ENCODE measurements around the gene XDH.
A peak's percentile ranks its signal among the peaks of the same experiment; 100 is the strongest.

XDH gene

GRCh38 chr2:31384771-31385276, 29.7 kb downstream of the XDH start:
- Histone ChIP-seq H3K36me3 (ENCODE audit: control insufficient read depth, insufficient read depth, low read length) (no peaks in the 10 kb centered on the region), H3K9me3 (ENCODE audit: control insufficient read depth, insufficient read depth, low read length) (no peaks in the 10 kb centered on the region), H3K4me1 (ENCODE audit: control insufficient read depth, insufficient read depth, low read length) (peaks cover 9% of the 10 kb centered on the region), H3K27me3 (ENCODE audit: control insufficient read depth, insufficient read depth, low read length) (no peaks in the 10 kb centered on the region), H3K27ac (ENCODE audit: low read length) (no peak overlapping the region), H3K4me3 (ENCODE audit: low read length) (no peak overlapping the region)
- no CpG with 5 or more reads among the region's 3 CpGs for WGBS (ENCODE audit: insufficient coverage, insufficient read length)
- DNase-seq (ENCODE audit: low read depth, low spot score): no peak

GRCh38 chr2:31384351-31384750, 30.2 kb downstream of the XDH start:
- no CpG with 5 or more reads among the region's 3 CpGs for WGBS (ENCODE audit: insufficient coverage, insufficient read length)
- Histone ChIP-seq H3K27ac (ENCODE audit: low read length) (no peak overlapping the region), H3K27me3 (ENCODE audit: control insufficient read depth, insufficient read depth, low read length) (no peaks in the 10 kb centered on the region), H3K4me3 (ENCODE audit: low read length) (no peak overlapping the region), H3K36me3 (ENCODE audit: control insufficient read depth, insufficient read depth, low read length) (no peaks in the 10 kb centered on the region), H3K4me1 (ENCODE audit: control insufficient read depth, insufficient read depth, low read length) (peaks cover 9% of the 10 kb centered on the region), H3K9me3 (ENCODE audit: control insufficient read depth, insufficient read depth, low read length) (no peaks in the 10 kb centered on the region)
- no peak for DNase-seq (ENCODE audit: low read depth, low spot score)

DNA sequence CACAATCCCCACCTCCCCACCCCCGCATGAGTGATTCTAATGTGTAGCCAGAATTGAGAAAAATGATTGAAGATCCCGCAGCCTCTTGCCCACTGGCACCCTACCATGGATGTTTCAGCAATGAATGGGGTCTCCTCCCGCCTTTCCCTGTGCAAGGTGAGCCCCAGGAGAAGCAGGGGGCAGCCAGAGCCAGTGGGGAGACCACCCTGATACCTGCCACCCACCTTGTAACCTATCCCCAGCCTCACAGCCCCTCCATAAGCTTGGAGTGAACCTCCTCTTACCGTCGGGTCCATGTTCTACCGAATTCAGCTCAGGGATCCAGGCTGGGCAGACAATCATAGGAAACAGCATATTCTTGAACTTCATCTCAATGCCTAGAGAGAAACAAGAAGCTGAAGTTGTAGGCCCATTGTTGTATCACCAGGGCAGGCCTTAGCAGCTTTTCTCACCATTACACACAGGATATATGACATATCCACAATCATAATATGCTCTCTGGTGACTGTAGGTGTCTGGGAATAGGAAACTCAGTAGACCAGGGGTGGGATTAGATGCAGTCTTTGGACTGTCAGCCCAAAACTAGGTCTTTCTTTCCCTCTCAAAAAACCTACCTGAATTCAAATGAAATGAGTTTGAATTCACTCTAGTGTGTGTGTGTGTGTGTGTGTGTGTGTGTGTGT, 30.9 kb downstream of the XDH start:
- WGBS (ENCODE audit: insufficient coverage, insufficient read length): no CpG with 5 or more reads among the region's 6 CpGs
- Histone ChIP-seq H3K4me3 (ENCODE audit: low read length) (no peak overlapping the region), H3K4me1 (ENCODE audit: control insufficient read depth, insufficient read depth, low read length) (peaks cover 9% of the 10 kb centered on the region), H3K36me3 (ENCODE audit: control insufficient read depth, insufficient read depth, low read length) (no peaks in the 10 kb centered on the region), H3K27me3 (ENCODE audit: control insufficient read depth, insufficient read depth, low read length) (no peaks in the 10 kb centered on the region), H3K27ac (ENCODE audit: low read length) (no peak overlapping the region), H3K9me3 (ENCODE audit: control insufficient read depth, insufficient read depth, low read length) (no peaks in the 10 kb centered on the region)
- DNase-seq (ENCODE audit: low read depth, low spot score): no peak

- H3K27me3 ChIP-seq (ENCODE audit: control insufficient read depth, insufficient read depth, low read length): no peaks in the 10 kb centered on the region
- no peak overlapping the region for H3K27ac ChIP-seq (ENCODE audit: low read length)
- WGBS (ENCODE audit: insufficient coverage, insufficient read length): no CpG with 5 or more reads among the region's 8 CpGs
- H3K4me3 ChIP-seq (ENCODE audit: low read length): no peak overlapping the region
- peak; percentile 27 for DNase-seq (ENCODE audit: low read depth, low spot score)
- H3K4me1 ChIP-seq (ENCODE audit: control insufficient read depth, insufficient read depth, low read length): peaks cover 9% of the 10 kb centered on the region
- no peaks in the 10 kb centered on the region for H3K9me3 ChIP-seq (ENCODE audit: control insufficient read depth, insufficient read depth, low read length)
- no peaks in the 10 kb centered on the region for H3K36me3 ChIP-seq (ENCODE audit: control insufficient read depth, insufficient read depth, low read length)
Measured at GRCh38 chr2:31382452-31383120, 32.0 kb downstream of the XDH start.

DNA sequence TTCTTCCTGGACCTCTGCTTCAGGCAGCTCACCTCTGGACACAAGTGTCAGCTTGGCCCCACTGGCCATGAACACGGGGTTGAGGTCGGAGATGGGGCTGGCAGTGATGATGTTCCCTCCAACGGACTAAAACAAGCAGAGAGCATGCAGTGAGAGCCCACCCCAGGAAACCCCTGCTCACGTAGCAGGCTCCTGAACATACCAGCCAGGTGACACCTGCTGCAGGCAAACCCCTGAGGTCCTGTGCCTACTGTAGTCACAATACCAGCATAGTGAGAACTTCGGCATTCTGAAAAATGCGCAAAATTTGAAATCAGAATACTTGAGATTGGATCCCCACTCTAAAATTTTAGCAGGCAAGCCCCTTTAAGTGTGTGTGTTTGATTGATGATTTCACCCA, 32.9 kb downstream of the XDH start:
- Histone ChIP-seq H3K4me1 (ENCODE audit: control insufficient read depth, insufficient read depth, low read length) (peaks cover 9% of the 10 kb centered on the region), H3K4me3 (ENCODE audit: low read length) (no peak overlapping the region), H3K27me3 (ENCODE audit: control insufficient read depth, insufficient read depth, low read length) (no peaks in the 10 kb centered on the region), H3K36me3 (ENCODE audit: control insufficient read depth, insufficient read depth, low read length) (no peaks in the 10 kb centered on the region), H3K27ac (ENCODE audit: low read length) (no peak overlapping the region), H3K9me3 (ENCODE audit: control insufficient read depth, insufficient read depth, low read length) (no peaks in the 10 kb centered on the region)
- DNase-seq (ENCODE audit: low read depth, low spot score): no peak
- WGBS (ENCODE audit: insufficient coverage, insufficient read length): no CpG with 5 or more reads among the region's 6 CpGs

GRCh38 chr2:31380243-31380642, 34.3 kb downstream of the XDH start:
- no CpG with 5 or more reads among the region's 3 CpGs for WGBS (ENCODE audit: insufficient coverage, insufficient read length)
- Histone ChIP-seq H3K27me3 (ENCODE audit: control insufficient read depth, insufficient read depth, low read length) (no peaks in the 10 kb centered on the region), H3K9me3 (ENCODE audit: control insufficient read depth, insufficient read depth, low read length) (no peaks in the 10 kb centered on the region), H3K27ac (ENCODE audit: low read length) (no peak overlapping the region), H3K4me3 (ENCODE audit: low read length) (no peak overlapping the region), H3K4me1 (ENCODE audit: control insufficient read depth, insufficient read depth, low read length) (peaks cover 9% of the 10 kb centered on the region), H3K36me3 (ENCODE audit: control insufficient read depth, insufficient read depth, low read length) (no peaks in the 10 kb centered on the region)
- DNase-seq (ENCODE audit: low read depth, low spot score): no peak

- no peak overlapping the region for H3K27ac ChIP-seq (ENCODE audit: low read length)
- no peak for DNase-seq (ENCODE audit: low read depth, low spot score)
- H3K27me3 ChIP-seq (ENCODE audit: control insufficient read depth, insufficient read depth, low read length): no peaks in the 10 kb centered on the region
- H3K4me1 ChIP-seq (ENCODE audit: control insufficient read depth, insufficient read depth, low read length): peaks cover 9% of the 10 kb centered on the region
- no CpG with 5 or more reads among the region's 1 CpG for WGBS (ENCODE audit: insufficient coverage, insufficient read length)
- H3K4me3 ChIP-seq (ENCODE audit: low read length): no peak overlapping the region
- H3K36me3 ChIP-seq (ENCODE audit: control insufficient read depth, insufficient read depth, low read length): no peaks in the 10 kb centered on the region
- H3K9me3 ChIP-seq (ENCODE audit: control insufficient read depth, insufficient read depth, low read length): no peaks in the 10 kb centered on the region
Measured at GRCh38 chr2:31379747-31380146, 34.8 kb downstream of the XDH start.

GRCh38 chr2:31378791-31379501, 35.6 kb downstream of the XDH start:
- Histone ChIP-seq H3K4me1 (ENCODE audit: control insufficient read depth, insufficient read depth, low read length) (peaks cover 9% of the 10 kb centered on the region), H3K27ac (ENCODE audit: low read length) (no peak overlapping the region), H3K27me3 (ENCODE audit: control insufficient read depth, insufficient read depth, low read length) (no peaks in the 10 kb centered on the region), H3K4me3 (ENCODE audit: low read length) (no peak overlapping the region), H3K9me3 (ENCODE audit: control insufficient read depth, insufficient read depth, low read length) (no peaks in the 10 kb centered on the region), H3K36me3 (ENCODE audit: control insufficient read depth, insufficient read depth, low read length) (no peaks in the 10 kb centered on the region)
- no CpG with 5 or more reads among the region's 6 CpGs for WGBS (ENCODE audit: insufficient coverage, insufficient read length)
- no peak for DNase-seq (ENCODE audit: low read depth, low spot score)

GRCh38 chr2:31378389-31378788, 36.2 kb downstream of the XDH start:
- DNase-seq (ENCODE audit: low read depth, low spot score): no peak
- Histone ChIP-seq H3K4me1 (ENCODE audit: control insufficient read depth, insufficient read depth, low read length) (peaks cover 7% of the 10 kb centered on the region), H3K27me3 (ENCODE audit: control insufficient read depth, insufficient read depth, low read length) (no peaks in the 10 kb centered on the region), H3K27ac (ENCODE audit: low read length) (no peak overlapping the region), H3K36me3 (ENCODE audit: control insufficient read depth, insufficient read depth, low read length) (no peaks in the 10 kb centered on the region), H3K4me3 (ENCODE audit: low read length) (no peak overlapping the region), H3K9me3 (ENCODE audit: control insufficient read depth, insufficient read depth, low read length) (no peaks in the 10 kb centered on the region)
- WGBS (ENCODE audit: insufficient coverage, insufficient read length): no CpG with 5 or more reads among the region's 3 CpGs

DNA sequence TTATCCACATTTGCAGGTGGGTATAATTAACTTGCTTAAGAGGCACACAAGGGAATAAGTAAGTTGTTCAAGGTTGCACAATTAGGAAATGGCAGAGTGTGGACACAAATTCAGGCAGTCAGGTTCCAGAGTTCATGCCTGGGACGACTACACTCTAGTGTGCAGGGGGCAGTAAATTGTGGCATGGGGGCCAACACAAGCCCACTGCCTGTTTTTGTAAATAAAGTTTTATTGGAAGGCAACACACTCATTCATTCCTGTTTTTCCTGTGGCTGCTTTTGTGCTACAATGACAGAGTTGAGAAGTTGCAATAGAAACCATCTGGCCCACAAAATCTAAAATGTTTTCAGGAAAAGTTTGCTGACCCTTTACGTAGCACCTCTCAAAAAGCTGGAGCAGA, 41.4 kb downstream of the XDH start:
- no CpG with 5 or more reads among the region's 2 CpGs for WGBS (ENCODE audit: insufficient coverage, insufficient read length)
- Histone ChIP-seq H3K27me3 (ENCODE audit: control insufficient read depth, insufficient read depth, low read length) (no peaks in the 10 kb centered on the region), H3K36me3 (ENCODE audit: control insufficient read depth, insufficient read depth, low read length) (no peaks in the 10 kb centered on the region)

More for the DNA sequence above, 41.4 kb downstream of the XDH start:
- H3K27ac ChIP-seq (ENCODE audit: low read length): no peak overlapping the region
- H3K4me1 ChIP-seq (ENCODE audit: control insufficient read depth, insufficient read depth, low read length): no peaks in the 10 kb centered on the region
- H3K9me3 ChIP-seq (ENCODE audit: control insufficient read depth, insufficient read depth, low read length): no peaks in the 10 kb centered on the region
- no peak for DNase-seq (ENCODE audit: low read depth, low spot score)
- no peak overlapping the region for H3K4me3 ChIP-seq (ENCODE audit: low read length)

Data from iPS DF 6.9 (cell line).